NT2/D1 (cell line): ENCODE data around the gene MRAS.

Experiments
- SUZ12 ChIP-seq: IDR thresholded peaks from 2 replicates; pipeline ENCODE4 v1.6.1; 2011; ENCODE audit not compliant: insufficient read length, insufficient read depth; ENCODE audit errors: extremely low read depth
- YY1 ChIP-seq: IDR thresholded peaks from 2 replicates; pipeline ENCODE4 v1.6.1; 2011; ENCODE audit not compliant: insufficient read length, insufficient read depth

GRCh38 chr3:138437281-138437680 lies 88.9 kb downstream of the MRAS start:
- TF ChIP-seq YY1 (no peak), SUZ12 (no peak)
